ENCODE results near the gene PRELID3B.
"Not testable (repeated sequence)": the region's sequence is repeated elsewhere in the genome, so short reads cannot be mapped to it uniquely, and the experiment has no call there.

PRELID3B gene

GRCh38 chr20:59025086-59025485 is 17.5 kb downstream of the PRELID3B start:
- no peak for DNase-seq

GRCh38 chr20:59024111-59024530 is 18.5 kb downstream of the PRELID3B start:
- no peak for DNase-seq

- DNase-seq: no peak
Observed at GRCh38 chr20:59023616-59024015, 19.0 kb downstream of the PRELID3B start.

GRCh38 chr20:59022754-59023153 is 19.8 kb downstream of the PRELID3B start:
- no peak for DNase-seq

GRCh38 chr20:59020938-59021551 is 21.5 kb downstream of the PRELID3B start:
- no peak for DNase-seq

- DNase-seq: no peak
Observed at GRCh38 chr20:59019217-59019616, 23.4 kb downstream of the PRELID3B start, which contains the start of gene TUBB1. TUBB1 (plus strand) TSS chr20:59019429; CDS start chr20:59019523, 94 bp downstream.

- no peak for DNase-seq
Observed at GRCh38 chr20:59018817-59019216, 23.8 kb downstream of the PRELID3B start.

GRCh38 chr20:59017493-59018231 is 24.9 kb downstream of the PRELID3B start:
- no peak for DNase-seq

GRCh38 chr20:59016795-59017492 is 25.6 kb downstream of the PRELID3B start:
- DNase-seq: no peak

- no peak for DNase-seq
Observed at GRCh38 chr20:59015812-59016711, 26.5 kb downstream of the PRELID3B start.

- no peak for DNase-seq
Observed at GRCh38 chr20:59015411-59015810, 27.2 kb downstream of the PRELID3B start.

GRCh38 chr20:59014680-59015389 is 27.8 kb downstream of the PRELID3B start:
- DNase-seq: no peak

- DNase-seq: no peak
Observed at GRCh38 chr20:59013959-59014608, 28.5 kb downstream of the PRELID3B start.

- no peak for DNase-seq
Observed at GRCh38 chr20:59013031-59013951, 29.3 kb downstream of the PRELID3B start.

- DNase-seq: not testable (repeated sequence)
Observed at GRCh38 chr20:59011874-59012157, 30.8 kb downstream of the PRELID3B start.

- DNase-seq: peak in 1 of 2 experiments; percentile 83
Observed at GRCh38 chr20:59010995-59011873, 31.4 kb downstream of the PRELID3B start.

GRCh38 chr20:59010321-59010994 is 32.1 kb downstream of the PRELID3B start:
- no peak for DNase-seq

- no peak for DNase-seq
Observed at GRCh38 chr20:59008715-59009336, 33.8 kb downstream of the PRELID3B start.

All from SW 1271 (cell line).